Tibial nerve (tissue), 4 donors: ENCODE data around the gene NANOS3.

Source experiments
- CTCF ChIP-seq, 5 experiments: fragments of 200-600 bp in 3 of 5; fragments of 450-650 bp in 2 of 5; sonication (generic) in 3 of 5; IDR thresholded peaks; one replicate each; pipeline ENCODE4 v1.5.1; 2016 to 2019; ENCODE audit warnings: antibody characterized with exemption in 5 of 5, mild to moderate bottlenecking in 3 of 5, moderate library complexity in 2 of 5
- EP300 ChIP-seq, 2 donors: sonication (generic); formaldehyde crosslinking; IDR thresholded peaks; one replicate each; pipeline ENCODE4 v1.6.1; 2017; ENCODE audit warnings: antibody characterized with exemption in 2 of 2, mild to moderate bottlenecking in 1 of 2
- POLR2A ChIP-seq, 2 donors: fragments of 450-650 bp; IDR thresholded peaks; one replicate each; pipeline ENCODE4 v1.6.1; 2017; ENCODE audit warnings: antibody characterized with exemption in 2 of 2, mild to moderate bottlenecking in 2 of 2, moderate library complexity in 2 of 2

- TF ChIP-seq CTCF (IDR thresholded peaks at IDR 0.05), result no peak
- TF ChIP-seq POLR2A (IDR thresholded peaks at IDR 0.05), result no peak
- TF ChIP-seq EP300 (IDR thresholded peaks at IDR 0.05), result no peak
These were observed 20.4 kb upstream of the NANOS3 start for GRCh38 chr19:13856497-13856896.
